Measurements from ENCODE around the gene PRDM12.

Gene PRDM12

GRCh38 chr9:130693101-130693425, 28.7 kb downstream of the PRDM12 start:
- DNase-seq, result no peak

- DNase-seq, result peak; percentile 99
These were observed 29.2 kb downstream of the PRDM12 start, which contains the start of gene EXOSC2 for GRCh38 chr9:130693426-130694191. TSS of gene EXOSC2 (plus strand) at chr9:130693780. CDS start at chr9:130693792, 12 bp downstream.

- no peak for DNase-seq
These were observed 29.8 kb downstream of the PRDM12 start for GRCh38 chr9:130694205-130694604.

- no peak for DNase-seq
These were observed 31.8 kb downstream of the PRDM12 start for GRCh38 chr9:130696139-130696650.

GRCh38 chr9:130696996-130697395, 32.6 kb downstream of the PRDM12 start:
- DNase-seq, result no peak

GRCh38 chr9:130698514-130698913, 34.1 kb downstream of the PRDM12 start:
- DNase-seq, result no peak

- DNase-seq, result no peak
These were observed 34.7 kb downstream of the PRDM12 start for GRCh38 chr9:130699047-130699446.

- DNase-seq, result peak; percentile 59
These were observed 36.9 kb downstream of the PRDM12 start for GRCh38 chr9:130701059-130702022.

- DNase-seq, result no peak
These were observed 39.1 kb downstream of the PRDM12 start for GRCh38 chr9:130703501-130703900.

GRCh38 chr9:130707225-130707976, 43.0 kb downstream of the PRDM12 start:
- peak; percentile 68 for DNase-seq

- no peak for DNase-seq
These were observed 46.5 kb downstream of the PRDM12 start for GRCh38 chr9:130710822-130711352.

- DNase-seq, result no peak
These were observed 47.1 kb downstream of the PRDM12 start for GRCh38 chr9:130711469-130711868.

- peak; percentile 97 for DNase-seq
These were observed 48.3 kb downstream of the PRDM12 start for GRCh38 chr9:130712564-130713285.

GRCh38 chr9:130713286-130713960, 49.0 kb downstream of the PRDM12 start:
- DNase-seq, result no peak

- no peak for DNase-seq
These were observed 50.3 kb downstream of the PRDM12 start for GRCh38 chr9:130714586-130715110.

GRCh38 chr9:130715270-130715669, 50.9 kb downstream of the PRDM12 start:
- no peak for DNase-seq

- no peak for DNase-seq
These were observed 54.2 kb downstream of the PRDM12 start for GRCh38 chr9:130718562-130718961.

GRCh38 chr9:130720762-130721161, 56.4 kb downstream of the PRDM12 start:
- DNase-seq, result no peak

GRCh38 chr9:130728721-130729120, 64.3 kb downstream of the PRDM12 start:
- DNase-seq, result no peak

- no peak for DNase-seq
These were observed 64.8 kb downstream of the PRDM12 start for GRCh38 chr9:130729145-130729544.

GRCh38 chr9:130731355-130731754, 67.0 kb downstream of the PRDM12 start:
- no peak for DNase-seq

Measured in stimulated activated naive CD4-positive, alpha-beta T cell treated with Interleukin-2 at 50 U/mL for 16 hours (primary cell).